ENCODE measurements around the gene HTR5A.

The HTR5A gene

DNA sequence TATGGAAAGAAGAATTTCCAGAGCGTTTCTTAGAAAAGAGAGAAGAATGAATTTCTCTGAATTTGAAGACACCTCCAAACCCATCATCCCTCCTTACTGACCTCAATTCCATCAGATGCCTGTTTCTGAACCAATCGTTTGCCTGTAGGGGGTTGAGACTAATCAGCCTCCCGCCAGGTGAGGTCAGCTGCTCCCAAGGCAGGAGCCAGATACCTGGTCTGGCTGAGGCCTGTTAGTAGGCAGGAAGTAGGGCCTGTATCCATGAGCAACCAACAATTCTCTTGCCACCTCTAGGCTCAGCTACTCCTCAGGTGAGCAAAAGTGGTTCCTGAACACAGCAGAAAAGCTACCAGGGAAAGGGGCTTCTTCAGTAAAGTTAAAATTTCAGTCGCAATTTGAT is 50.3 kb downstream of the HTR5A start:
- H3K9ac ChIP-seq (ENCODE audit: insufficient read length) = no peak overlapping the region
- H3K9me3 ChIP-seq (ENCODE audit: low read depth, low read length) = no peaks in the 10 kb centered on the region
- no peak for DNase-seq (ENCODE audit: low read depth, low spot score)
- no peak for TF ChIP-seq EZH2 (IDR thresholded peaks at IDR 0.05)
- no peak for TF ChIP-seq POLR2AphosphoS5 (IDR thresholded peaks at IDR 0.05; ENCODE audit: borderline replicate concordance, low read depth, low read length)
- TF ChIP-seq FOXP2 (optimal IDR thresholded peaks at IDR 0.05; ENCODE audit: control extremely low read depth, extremely low read length, insufficient read depth) = no peak
- H3K36me3 ChIP-seq (ENCODE audit: insufficient read depth, low read length) = no peaks in the 10 kb centered on the region
- H3K4me3 ChIP-seq = no peak overlapping the region
- H3K27ac ChIP-seq = no peak overlapping the region

DNA sequence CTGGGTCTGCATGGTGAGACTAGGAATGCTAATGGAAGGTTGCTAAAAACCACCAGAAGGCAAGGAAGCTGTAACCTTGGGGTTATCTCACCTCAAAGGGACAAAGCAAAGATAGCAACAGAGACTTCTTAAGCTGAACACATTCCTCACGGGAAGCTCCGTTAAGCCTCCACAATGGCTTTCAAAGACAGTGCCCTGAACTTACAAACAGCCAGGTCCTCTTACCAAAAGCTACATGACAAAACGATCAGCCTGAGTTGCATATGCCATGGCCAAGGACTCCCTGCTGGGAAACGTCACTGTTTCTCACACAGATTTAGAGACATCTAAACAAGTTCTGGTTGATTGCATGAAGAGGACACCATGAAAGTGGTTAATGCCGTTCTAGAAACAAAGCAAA is 52.7 kb downstream of the HTR5A start:
- Histone ChIP-seq H3K4me3 (no peak overlapping the region), H3K36me3 (ENCODE audit: insufficient read depth, low read length) (no peaks in the 10 kb centered on the region), H3K9ac (ENCODE audit: insufficient read length) (no peak overlapping the region), H3K9me3 (ENCODE audit: low read depth, low read length) (no peaks in the 10 kb centered on the region), H3K27ac (no peak overlapping the region)
- TF ChIP-seq FOXP2 (optimal IDR thresholded peaks at IDR 0.05; ENCODE audit: control extremely low read depth, extremely low read length, insufficient read depth) = no peak
- no peak for TF ChIP-seq POLR2AphosphoS5 (IDR thresholded peaks at IDR 0.05; ENCODE audit: borderline replicate concordance, low read depth, low read length)
- TF ChIP-seq EZH2 (IDR thresholded peaks at IDR 0.05) = no peak
- DNase-seq (ENCODE audit: low read depth, low spot score) = no peak

DNA sequence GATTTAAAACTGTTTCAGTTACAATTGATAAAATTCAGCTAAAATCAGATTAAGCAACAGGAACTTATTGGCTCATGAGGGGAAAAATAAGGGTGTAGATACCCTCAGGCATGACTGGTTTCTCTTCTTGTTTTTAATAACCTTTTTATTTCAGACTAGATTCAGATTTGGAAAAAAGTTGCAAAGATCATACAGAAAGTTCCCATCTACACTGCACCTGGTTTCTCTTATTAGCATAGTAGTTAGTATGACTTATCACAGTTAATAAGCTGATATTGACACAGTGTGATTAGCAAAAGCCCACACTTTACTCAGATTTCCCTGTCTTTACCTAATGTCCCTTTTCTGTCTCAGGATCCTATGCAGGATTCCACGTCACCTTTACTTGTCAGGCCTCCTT is 53.3 kb downstream of the HTR5A start:
- no peaks in the 10 kb centered on the region for H3K36me3 ChIP-seq (ENCODE audit: insufficient read depth, low read length)
- H3K9me3 ChIP-seq (ENCODE audit: low read depth, low read length) = no peaks in the 10 kb centered on the region
- TF ChIP-seq FOXP2 (optimal IDR thresholded peaks at IDR 0.05; ENCODE audit: control extremely low read depth, extremely low read length, insufficient read depth) (no peak), EZH2 (IDR thresholded peaks at IDR 0.05) (no peak), POLR2AphosphoS5 (IDR thresholded peaks at IDR 0.05; ENCODE audit: borderline replicate concordance, low read depth, low read length) (no peak)
- no peak overlapping the region for H3K27ac ChIP-seq
- H3K9ac ChIP-seq (ENCODE audit: insufficient read length) = no peak overlapping the region
- H3K4me3 ChIP-seq = no peak overlapping the region
- no peak for DNase-seq (ENCODE audit: low read depth, low spot score)

DNA sequence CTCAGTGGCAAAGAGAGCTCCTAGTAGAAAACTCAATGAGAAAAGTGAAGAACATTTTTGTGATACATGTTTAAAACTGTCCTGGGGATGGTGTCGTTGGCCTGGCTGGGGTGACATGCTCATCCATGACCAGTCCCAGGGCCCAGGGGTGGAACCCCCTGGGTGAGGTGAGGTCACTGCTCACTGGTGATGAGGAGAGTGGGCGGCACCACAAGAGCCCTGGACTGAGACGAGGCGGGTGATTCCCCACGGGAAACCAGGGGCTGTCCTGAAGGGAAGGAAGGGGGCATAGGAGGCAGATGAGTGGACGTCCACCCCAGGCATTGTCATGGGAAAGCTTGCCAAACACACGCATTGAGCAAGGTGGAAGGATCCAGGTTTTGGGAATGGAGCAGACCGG is 54.6 kb downstream of the HTR5A start:
- TF ChIP-seq POLR2AphosphoS5 (IDR thresholded peaks at IDR 0.05; ENCODE audit: borderline replicate concordance, low read depth, low read length) (no peak), EZH2 (IDR thresholded peaks at IDR 0.05) (no peak), FOXP2 (optimal IDR thresholded peaks at IDR 0.05; ENCODE audit: control extremely low read depth, extremely low read length, insufficient read depth) (no peak)
- no peak for DNase-seq (ENCODE audit: low read depth, low spot score)
- Histone ChIP-seq H3K27ac (no peak overlapping the region), H3K36me3 (ENCODE audit: insufficient read depth, low read length) (no peaks in the 10 kb centered on the region), H3K4me3 (no peak overlapping the region), H3K9ac (ENCODE audit: insufficient read length) (no peak overlapping the region), H3K9me3 (ENCODE audit: low read depth, low read length) (no peaks in the 10 kb centered on the region)

DNA sequence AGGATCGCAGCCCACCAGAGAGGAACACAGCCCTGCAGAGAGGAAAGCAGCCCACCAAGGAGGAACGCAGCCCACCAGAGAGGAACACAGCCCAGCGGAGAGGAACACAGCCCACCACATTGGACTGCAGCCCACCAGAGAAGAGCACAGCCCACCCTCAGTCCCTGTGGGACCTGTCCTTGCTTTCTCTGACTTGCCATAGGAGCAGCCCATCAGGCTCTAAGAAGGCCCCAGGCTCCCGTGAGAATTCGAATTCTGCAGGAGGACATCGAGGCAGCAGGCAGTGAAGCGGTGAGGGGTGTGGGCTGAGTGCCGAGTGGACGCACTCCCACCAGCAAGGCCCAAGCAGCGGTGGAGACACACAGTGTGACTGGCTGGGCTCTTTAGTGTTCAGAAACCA is 59.1 kb downstream of the HTR5A start:
- no peaks in the 10 kb centered on the region for H3K9me3 ChIP-seq (ENCODE audit: low read depth, low read length)
- no peak for DNase-seq (ENCODE audit: low read depth, low spot score)
- H3K36me3 ChIP-seq (ENCODE audit: insufficient read depth, low read length) = no peaks in the 10 kb centered on the region
- no peak overlapping the region for H3K9ac ChIP-seq (ENCODE audit: insufficient read length)
- TF ChIP-seq FOXP2 (optimal IDR thresholded peaks at IDR 0.05; ENCODE audit: control extremely low read depth, extremely low read length, insufficient read depth) = no peak
- no peak overlapping the region for H3K27ac ChIP-seq
- H3K4me3 ChIP-seq = no peak overlapping the region

DNA sequence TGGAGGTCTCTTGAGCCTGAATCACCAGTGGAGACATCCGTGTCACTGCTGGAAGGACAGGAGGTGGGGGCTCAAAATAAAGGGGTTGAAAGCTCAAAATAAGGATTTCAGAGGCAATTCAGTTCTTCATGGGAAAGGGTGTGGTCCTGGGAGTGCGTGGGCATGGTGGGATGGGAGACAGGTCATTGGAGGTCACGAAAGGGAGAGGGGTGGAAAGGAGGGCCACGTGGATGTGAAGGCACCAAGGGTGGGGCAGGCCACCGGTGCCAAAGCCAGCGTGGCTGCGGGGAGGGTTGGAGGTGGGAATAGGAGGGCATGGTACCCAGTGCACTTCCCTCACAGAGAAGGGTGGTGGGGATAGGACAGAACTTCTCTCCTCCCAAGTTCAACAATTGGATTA is 59.7 kb downstream of the HTR5A start:
- DNase-seq (ENCODE audit: low read depth, low spot score) = no peak
- H3K4me3 ChIP-seq = no peak overlapping the region
- TF ChIP-seq FOXP2 (optimal IDR thresholded peaks at IDR 0.05; ENCODE audit: control extremely low read depth, extremely low read length, insufficient read depth) (no peak), POLR2AphosphoS5 (IDR thresholded peaks at IDR 0.05; ENCODE audit: borderline replicate concordance, low read depth, low read length) (no peak), EZH2 (IDR thresholded peaks at IDR 0.05) (no peak)
- no peak overlapping the region for H3K27ac ChIP-seq
- no peaks in the 10 kb centered on the region for H3K36me3 ChIP-seq (ENCODE audit: insufficient read depth, low read length)
- no peaks in the 10 kb centered on the region for H3K9me3 ChIP-seq (ENCODE audit: low read depth, low read length)
- H3K9ac ChIP-seq (ENCODE audit: insufficient read length) = no peak overlapping the region

DNA sequence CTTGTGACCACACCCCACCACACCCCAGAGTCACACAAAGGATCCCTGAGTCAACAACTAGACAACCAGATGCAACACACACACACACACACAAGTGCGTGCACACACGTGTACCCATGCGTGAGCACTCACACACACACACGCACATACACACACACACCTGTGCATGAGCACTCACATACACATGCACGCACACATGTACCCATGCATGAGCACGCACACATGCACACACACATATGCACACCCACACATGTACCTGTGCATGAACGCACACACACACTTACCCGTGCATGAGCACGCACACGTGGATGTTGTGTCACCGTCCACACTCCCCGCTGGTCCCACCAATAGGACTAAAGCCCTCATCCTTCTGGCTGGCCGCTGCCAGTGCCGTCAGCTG is 60.4 kb downstream of the HTR5A start:
- Histone ChIP-seq H3K9ac (ENCODE audit: insufficient read length) (no peak overlapping the region), H3K36me3 (ENCODE audit: insufficient read depth, low read length) (no peaks in the 10 kb centered on the region), H3K4me3 (no peak overlapping the region), H3K9me3 (ENCODE audit: low read depth, low read length) (no peaks in the 10 kb centered on the region), H3K27ac (no peak overlapping the region)
- no peak for TF ChIP-seq EZH2 (IDR thresholded peaks at IDR 0.05)
- no peak for TF ChIP-seq FOXP2 (optimal IDR thresholded peaks at IDR 0.05; ENCODE audit: control extremely low read depth, extremely low read length, insufficient read depth)
- TF ChIP-seq POLR2AphosphoS5 (IDR thresholded peaks at IDR 0.05; ENCODE audit: borderline replicate concordance, low read depth, low read length) = no peak
- DNase-seq (ENCODE audit: low read depth, low spot score) = no peak

DNA sequence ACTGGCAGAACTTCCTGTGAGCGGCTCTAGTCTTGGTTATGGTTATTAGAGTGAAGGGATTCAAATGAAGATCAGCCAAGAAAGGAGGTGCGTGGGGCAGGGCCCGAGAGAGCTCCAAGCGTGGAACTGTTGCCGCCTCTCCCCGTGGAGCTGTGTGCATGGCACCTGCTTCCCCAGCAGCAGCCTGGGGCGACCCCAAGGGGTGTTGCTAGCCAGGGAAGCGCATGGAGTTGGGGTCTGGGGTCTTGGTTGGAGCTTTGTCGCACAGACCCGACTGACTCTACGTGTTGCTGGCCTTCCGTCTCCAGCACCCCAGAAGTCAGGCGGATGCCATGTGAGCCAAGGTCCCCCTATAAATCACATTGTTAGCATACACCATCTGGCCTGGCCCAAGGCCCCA is 61.0 kb downstream of the HTR5A start:
- no peaks in the 10 kb centered on the region for H3K36me3 ChIP-seq (ENCODE audit: insufficient read depth, low read length)
- no peak for TF ChIP-seq EZH2 (IDR thresholded peaks at IDR 0.05)
- no peak for TF ChIP-seq FOXP2 (optimal IDR thresholded peaks at IDR 0.05; ENCODE audit: control extremely low read depth, extremely low read length, insufficient read depth)
- no peak for TF ChIP-seq POLR2AphosphoS5 (IDR thresholded peaks at IDR 0.05; ENCODE audit: borderline replicate concordance, low read depth, low read length)
- no peak overlapping the region for H3K27ac ChIP-seq
- H3K9ac ChIP-seq (ENCODE audit: insufficient read length) = no peak overlapping the region
- H3K4me3 ChIP-seq = no peak overlapping the region
- DNase-seq (ENCODE audit: low read depth, low spot score) = no peak
- no peaks in the 10 kb centered on the region for H3K9me3 ChIP-seq (ENCODE audit: low read depth, low read length)

DNA sequence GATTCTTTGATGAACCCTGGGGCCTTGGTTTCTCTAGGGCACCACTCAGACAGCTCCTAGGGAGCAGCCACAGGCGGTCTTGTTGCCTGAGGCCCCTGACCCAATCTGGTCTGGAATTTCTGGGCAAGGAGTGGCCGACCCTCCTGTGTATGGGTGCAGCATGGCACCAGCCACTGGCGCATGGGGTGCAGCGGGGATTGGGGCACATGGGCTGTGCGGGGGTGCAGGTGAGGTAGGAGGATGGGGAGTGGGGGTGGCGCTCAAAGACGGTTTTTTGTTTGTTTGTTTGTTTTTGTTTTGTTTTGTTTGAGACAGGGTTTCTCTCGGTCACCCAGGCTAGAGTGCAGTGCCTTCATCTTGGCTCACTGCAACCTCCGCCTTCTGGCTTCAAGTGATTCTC is 62.3 kb downstream of the HTR5A start:
- no peak overlapping the region for H3K9ac ChIP-seq (ENCODE audit: insufficient read length)
- TF ChIP-seq POLR2AphosphoS5 (IDR thresholded peaks at IDR 0.05; ENCODE audit: borderline replicate concordance, low read depth, low read length) (no peak), EZH2 (IDR thresholded peaks at IDR 0.05) (no peak), FOXP2 (optimal IDR thresholded peaks at IDR 0.05; ENCODE audit: control extremely low read depth, extremely low read length, insufficient read depth) (no peak)
- no peak for DNase-seq (ENCODE audit: low read depth, low spot score)

More for the DNA sequence above, 62.3 kb downstream of the HTR5A start:
- H3K27ac ChIP-seq = no peak overlapping the region
- H3K4me3 ChIP-seq = no peak overlapping the region
- H3K36me3 ChIP-seq (ENCODE audit: insufficient read depth, low read length) = no peaks in the 10 kb centered on the region
- H3K9me3 ChIP-seq (ENCODE audit: low read depth, low read length) = no peaks in the 10 kb centered on the region

All from SK-N-MC (cell line).